Uterus (tissue), 2 donors: ENCODE results near the gene KATNBL1.

Experiments used
- CTCF ChIP-seq, 4 experiments: fragments of 200-600 bp in 2 of 4; fragments of 450-650 bp in 2 of 4; sonication (generic) in 2 of 4; IDR thresholded peaks; one replicate each; pipeline ENCODE4 v1.5.1; 2016 to 2019; ENCODE audit warnings: antibody characterized with exemption in 4 of 4, mild to moderate bottlenecking in 2 of 4, moderate library complexity in 1 of 4
- POLR2A ChIP-seq, 2 donors: fragments of 450-650 bp; IDR thresholded peaks; one replicate each; pipeline ENCODE4 v1.6.1; 2016; ENCODE audit warnings: antibody characterized with exemption in 2 of 2, mild to moderate bottlenecking in 1 of 2, moderate library complexity in 1 of 2

DNA sequence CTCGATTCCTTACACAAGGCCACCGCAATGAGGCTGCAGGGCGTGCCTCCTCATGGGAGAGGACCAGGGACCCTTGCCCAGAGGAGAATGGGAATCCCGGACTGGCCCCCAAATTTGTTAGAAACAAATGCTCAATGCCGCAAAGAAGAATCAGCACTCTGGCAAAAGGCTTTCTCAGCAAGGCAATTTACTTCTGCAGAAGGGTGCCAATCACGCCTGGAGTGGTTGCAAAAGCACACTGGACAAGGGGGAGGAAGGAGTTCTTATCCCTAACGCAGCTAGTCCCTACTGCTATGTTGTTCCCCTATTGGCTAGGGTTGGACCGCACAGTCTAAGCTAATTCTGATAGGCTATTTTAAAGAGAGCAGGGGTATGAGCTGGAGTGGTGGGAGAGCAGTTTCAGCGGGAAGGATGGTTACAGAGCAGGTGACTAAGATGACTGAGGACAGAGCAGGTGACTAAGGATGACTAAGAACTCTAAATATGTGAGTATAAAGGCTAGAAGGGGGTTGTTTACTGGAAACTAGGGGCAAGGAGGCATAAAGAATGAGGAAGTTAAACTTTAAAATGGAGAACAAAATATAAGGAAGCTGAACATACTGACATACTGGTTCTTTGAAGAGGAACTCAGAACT is 48.5 kb downstream of the KATNBL1 start:
- TF ChIP-seq CTCF (IDR thresholded peaks at IDR 0.05) (no peak), POLR2A (IDR thresholded peaks at IDR 0.05) (no peak)
